Small intestine (tissue), 7 donors: ENCODE results near the gene NEDD4L. TPM values are rescaled to one million over a fixed set of nuclear protein-coding genes. Genes with fewer than 3 reads are reported as not detected.

Experiments
- DNase-seq, 2 donors: peaks; one replicate each; pipeline versions ENCODE4 v3.0.0 to v3.0.0-alpha.2; 2013
- FAIRE-seq: peaks from 2 replicates; lab custom pipeline; 2012; peaks lifted over from hg19 to GRCh38; lab: Jason Lieb, UNC
- H3K27ac ChIP-seq, 3 donors: one replicate each; pipeline ENCODE4 v1.5.1; 2013; ENCODE audit warnings: low read length in 2 of 3, mild to moderate bottlenecking in 2 of 3, control low read depth in 1 of 3, inconsistent platforms in 1 of 3, low read depth in 1 of 3, moderate library complexity in 1 of 3
- H3K27me3 ChIP-seq, 3 donors: one replicate each; pipeline ENCODE4 v1.6.1; 2013; ENCODE audit warnings: low read length in 3 of 3, inconsistent platforms in 1 of 3; ENCODE audit not compliant: control insufficient read depth in 3 of 3, insufficient read depth in 3 of 3
- H3K36me3 ChIP-seq, 3 donors: one replicate each; pipeline ENCODE4 v1.6.1; 2013; ENCODE audit warnings: low read length in 3 of 3, inconsistent platforms in 1 of 3, low read depth in 1 of 3, mild to moderate bottlenecking in 1 of 3, moderate library complexity in 1 of 3; ENCODE audit not compliant: control insufficient read depth in 3 of 3, insufficient read depth in 2 of 3
- H3K4me1 ChIP-seq, 3 donors: one replicate each; pipeline ENCODE4 v1.6.1; 2013; ENCODE audit warnings: low read length in 2 of 3, inconsistent platforms in 1 of 3, low read depth in 1 of 3, mild to moderate bottlenecking in 1 of 3, moderate library complexity in 1 of 3; ENCODE audit not compliant: control insufficient read depth in 3 of 3, insufficient read depth in 2 of 3
- H3K4me3 ChIP-seq, 3 donors: one replicate each; pipeline ENCODE4 v1.5.1; 2013; ENCODE audit warnings: low read length in 3 of 3, control low read depth in 1 of 3, inconsistent platforms in 1 of 3, low read depth in 1 of 3, mild to moderate bottlenecking in 1 of 3, moderate library complexity in 1 of 3
- H3K9me3 ChIP-seq, 2 donors: one replicate each; pipeline ENCODE4 v1.6.1; 2013; ENCODE audit warnings: low read depth in 1 of 2, low read length in 1 of 2; ENCODE audit not compliant: control insufficient read depth in 2 of 2, insufficient read depth in 1 of 2
- WGBS, 3 donors: extraction: QIAGEN DNeasy Blood & Tissue Kit; methylation state at CpG; one replicate each; pipeline ENCODE4 v1.1.7; 2013; 5-methylcytosine and 5-hydroxymethylcytosine counted together
- polyA plus RNA-seq, 4 donors: library from polyadenylated mRNA; stranded (reverse) in 3 of 4; unstranded in 1 of 4; fragments of 200-250 nt in 3 of 4; fragments of 120-200 nt in 1 of 4; gene quantifications; one replicate each; pipeline versions ENCODE4 v1.2.1 to v1.2.3, GENCODE V29; 2013
- donor health status: healthy with polysubstance abuse.
- donor health status: control.
- donor health status: control.
- donor health status: Bipolar disorder and iron deficiency.
- donor health status: healthy.

Gene NEDD4L
- polyA plus RNA-seq, 4 donors, result 36.5 to 113 (median 96.2) TPM

GRCh38 chr18:58125183-58125582 is 81.2 kb downstream of the NEDD4L start:
- 90 to 97% (median 95%) methylated on average over 3 of the region's 3 CpGs for WGBS, 3 donors
- FAIRE-seq (no peak), DNase-seq (no peak)
- H3K9me3 ChIP-seq, result no peaks in the 10 kb centered on the region
- H3K4me3 ChIP-seq, result no peak overlapping the region
- H3K27ac ChIP-seq, result no peak overlapping the region
- H3K4me1 ChIP-seq, result peaks cover 0 to 18% (median 2%) of the 10 kb centered on the region in 3 donors
- peaks cover 0 to 28% (median 0%) of the 10 kb centered on the region in 3 donors for H3K36me3 ChIP-seq
- no peaks in the 10 kb centered on the region for H3K27me3 ChIP-seq

DNA sequence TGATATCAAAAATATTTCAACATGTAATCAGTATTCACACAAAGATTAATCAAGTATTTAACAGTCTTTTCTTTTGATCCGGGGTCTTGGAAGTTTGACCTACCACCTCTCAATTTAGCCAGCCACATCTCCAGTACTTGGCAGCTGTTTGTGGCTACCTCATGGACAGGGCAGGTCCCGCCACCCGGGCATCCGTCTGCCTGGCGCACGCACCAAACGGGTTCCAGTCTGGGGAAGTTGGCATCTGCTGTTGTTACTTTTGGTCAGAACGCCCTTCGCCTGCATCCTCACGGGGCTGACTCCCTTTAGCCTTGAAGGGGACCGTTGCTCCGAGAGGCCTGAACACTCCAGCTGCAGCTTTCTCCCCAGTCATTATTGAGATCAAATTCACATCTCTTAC is 81.7 kb downstream of the NEDD4L start:
- no peaks in the 10 kb centered on the region for H3K27me3 ChIP-seq
- no peaks in the 10 kb centered on the region for H3K9me3 ChIP-seq
- peaks cover 0 to 18% (median 2%) of the 10 kb centered on the region in 3 donors for H3K4me1 ChIP-seq
- no peak overlapping the region for H3K27ac ChIP-seq
- 83 to 90% (median 84%) methylated on average over 12 of the region's 12 CpGs for WGBS, 3 donors
- no peak overlapping the region for H3K4me3 ChIP-seq
- FAIRE-seq, result no peak
- peaks cover 0 to 28% (median 0%) of the 10 kb centered on the region in 3 donors for H3K36me3 ChIP-seq
- DNase-seq, result no peak

DNA sequence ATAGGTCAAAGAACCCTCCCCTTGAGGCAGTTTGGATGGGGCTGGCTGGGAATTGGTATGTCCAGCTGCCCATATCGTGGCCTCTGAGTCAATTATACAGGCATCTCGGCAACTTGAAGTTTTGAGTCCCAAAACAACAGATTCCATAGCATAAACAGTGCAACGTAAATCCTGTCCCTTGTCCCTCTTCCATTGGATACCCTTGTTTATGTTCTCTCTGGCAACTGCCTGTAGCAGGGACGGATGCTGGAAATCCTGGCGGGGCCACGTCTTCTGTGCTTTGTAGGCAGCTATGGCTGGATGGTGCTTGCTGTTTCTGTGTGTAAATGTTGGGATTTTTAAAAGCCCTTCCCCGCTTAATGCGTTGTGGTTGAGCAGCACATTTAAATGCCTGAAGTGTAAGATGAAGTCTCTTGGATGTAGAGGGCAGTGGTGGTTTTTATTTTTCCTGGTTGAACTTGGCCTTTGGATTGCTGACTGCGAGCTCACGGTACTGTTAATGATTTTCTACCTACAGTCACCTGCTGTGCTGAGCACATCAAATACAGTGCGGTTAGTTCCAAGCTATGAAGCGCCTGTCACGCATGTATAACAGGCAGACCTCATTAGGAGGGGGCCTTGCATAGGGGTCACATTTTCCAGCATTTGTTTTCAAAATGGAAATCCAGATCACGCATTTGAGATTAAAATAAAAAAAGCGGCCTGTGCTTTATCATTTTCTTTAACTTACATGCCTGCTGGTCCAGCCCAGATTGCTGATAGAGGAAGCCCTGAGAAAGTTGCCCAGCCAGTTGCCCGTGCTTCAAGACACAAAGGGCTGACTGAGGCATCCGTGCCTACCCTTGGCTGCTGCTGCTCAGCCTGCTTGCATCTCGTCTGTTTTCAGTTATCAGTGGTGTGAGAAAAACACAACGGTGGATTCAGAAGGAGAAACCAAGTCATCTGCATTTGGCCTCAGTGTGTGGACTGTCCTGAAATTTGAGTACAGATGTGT is 84.7 kb downstream of the NEDD4L start:
- peak; percentile 88 to 92 for DNase-seq
- H3K36me3 ChIP-seq, result peaks cover 0 to 20% (median 0%) of the 10 kb centered on the region in 3 donors
- H3K4me3 ChIP-seq, result peak overlapping the region in 1 of 3 donors; percentile 3
- H3K27ac ChIP-seq, result peak overlapping the region; percentile 24 to 79 (median 43)
- no peaks in the 10 kb centered on the region for H3K9me3 ChIP-seq
- 11 to 65% (median 26%) methylated on average over 19 of the region's 19 CpGs for WGBS, 3 donors
- no peaks in the 10 kb centered on the region for H3K27me3 ChIP-seq
- no peak for FAIRE-seq
- H3K4me1 ChIP-seq, result peaks cover 0 to 21% (median 2%) of the 10 kb centered on the region in 3 donors

DNA sequence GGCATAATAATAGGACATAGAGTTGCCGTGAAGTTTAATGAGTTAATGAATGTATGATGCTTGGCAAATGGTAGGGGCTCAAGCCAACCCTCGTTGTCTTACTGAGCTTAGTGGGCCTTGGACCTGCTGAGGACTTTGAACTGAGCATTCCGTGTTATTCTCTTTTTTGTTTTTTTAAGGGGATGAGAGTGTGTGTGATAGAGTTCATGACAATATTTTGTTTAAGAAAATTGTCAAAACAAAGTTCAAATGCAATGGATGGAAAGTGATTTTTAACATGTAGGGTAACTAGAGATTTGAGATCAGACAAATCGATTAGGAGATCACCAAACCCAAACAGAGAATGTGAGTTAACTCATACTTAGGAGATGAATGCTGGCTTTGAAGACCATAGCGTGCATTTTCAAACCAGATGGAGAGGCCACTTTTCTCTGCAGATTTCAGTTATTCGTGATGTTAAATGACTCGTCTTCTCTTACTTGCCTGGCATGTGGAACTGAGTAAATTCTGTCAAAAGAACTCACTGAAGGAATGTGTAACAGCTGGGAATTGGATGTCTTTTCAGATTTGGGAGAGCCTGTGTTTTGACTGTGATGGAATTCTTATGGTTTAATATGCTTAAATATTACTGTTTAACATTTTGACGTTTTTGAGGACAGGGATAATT is 88.7 kb downstream of the NEDD4L start:
- Histone ChIP-seq H3K4me1 (peaks cover 2 to 30% (median 7%) of the 10 kb centered on the region in 3 donors), H3K36me3 (no peaks in the 10 kb centered on the region), H3K27me3 (no peaks in the 10 kb centered on the region), H3K27ac (no peak overlapping the region), H3K4me3 (no peak overlapping the region), H3K9me3 (no peaks in the 10 kb centered on the region)
- WGBS, 3 donors, result 55 to 58% (median 58%) methylated on average over 8 of the region's 8 CpGs
- FAIRE-seq (no peak), DNase-seq (no peak)

- H3K36me3 ChIP-seq, result no peaks in the 10 kb centered on the region
- H3K27me3 ChIP-seq, result no peaks in the 10 kb centered on the region
- FAIRE-seq (no peak), DNase-seq (peak in 1 of 2 donors; percentile 24)
- no peak overlapping the region for H3K4me3 ChIP-seq
- no peaks in the 10 kb centered on the region for H3K9me3 ChIP-seq
- no peak overlapping the region for H3K27ac ChIP-seq
- H3K4me1 ChIP-seq, result peaks cover 0 to 19% (median 7%) of the 10 kb centered on the region in 3 donors
- 55 to 74% (median 58%) methylated on average over 7 of the region's 7 CpGs for WGBS, 3 donors
Observed at GRCh38 chr18:58135183-58135641, 91.2 kb downstream of the NEDD4L start.

DNA sequence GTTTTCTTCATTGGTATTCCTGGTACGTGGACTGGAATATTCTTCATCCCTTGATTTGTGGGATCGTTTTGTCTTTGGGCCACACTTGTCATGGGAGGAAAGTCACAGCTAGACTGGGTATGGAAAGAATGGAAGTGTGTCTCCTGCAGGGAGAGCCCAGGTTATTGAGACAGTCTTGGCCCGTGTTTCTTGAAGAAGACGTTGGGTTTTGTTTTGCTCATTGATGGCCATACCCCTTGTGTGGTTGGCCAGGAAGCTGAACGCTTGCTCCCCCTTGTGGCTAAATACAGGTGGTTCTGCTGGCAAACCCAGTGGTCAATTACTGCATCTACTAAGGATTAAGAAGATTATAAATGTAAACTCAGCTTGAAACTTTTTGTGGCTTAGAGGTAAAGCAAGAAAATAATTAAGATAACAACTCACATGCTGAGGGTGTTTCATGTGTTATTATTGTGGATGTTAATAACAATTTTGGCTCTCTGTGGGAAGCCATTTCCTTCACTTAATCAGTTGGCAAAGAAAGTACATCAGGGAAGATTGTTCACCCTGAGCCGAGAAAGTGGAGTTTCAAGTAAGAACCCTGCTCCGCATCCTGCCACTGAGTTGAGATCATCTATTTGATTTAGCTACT is 91.8 kb downstream of the NEDD4L start:
- H3K9me3 ChIP-seq, result no peaks in the 10 kb centered on the region
- no peaks in the 10 kb centered on the region for H3K27me3 ChIP-seq
- no peaks in the 10 kb centered on the region for H3K36me3 ChIP-seq
- DNase-seq, result peak; percentile 75 to 82
- no peak overlapping the region for H3K27ac ChIP-seq
- peaks cover 0 to 22% (median 7%) of the 10 kb centered on the region in 3 donors for H3K4me1 ChIP-seq
- WGBS, 3 donors, result 38 to 45% (median 45%) methylated on average over 7 of the region's 7 CpGs
- no peak overlapping the region for H3K4me3 ChIP-seq
- FAIRE-seq, result no peak

- WGBS, 3 donors, result 68 to 83% (median 75%) methylated on average over 3 of the region's 3 CpGs
- no peak overlapping the region for H3K27ac ChIP-seq
Observed at GRCh38 chr18:58136879-58137278, 92.9 kb downstream of the NEDD4L start.

More at GRCh38 chr18:58136879-58137278, 92.9 kb downstream of the NEDD4L start:
- DNase-seq, result no peak
- H3K27me3 ChIP-seq, result no peaks in the 10 kb centered on the region
- H3K36me3 ChIP-seq, result no peaks in the 10 kb centered on the region
- FAIRE-seq, result no peak
- H3K4me3 ChIP-seq, result no peak overlapping the region
- peaks cover 0 to 24% (median 7%) of the 10 kb centered on the region in 3 donors for H3K4me1 ChIP-seq
- no peaks in the 10 kb centered on the region for H3K9me3 ChIP-seq
